GM23338 (cell line): Measurements from ENCODE around the gene GCLM. TPM values are rescaled to one million over a fixed set of nuclear protein-coding genes. Genes with fewer than 3 reads are reported as not detected.

ENCODE experiments used
- ATAC-seq: fragments of 200-7000 bp; cut with Tn5 transposase; 3 replicates; pipeline ENCODE4 v1.9.1; 2020
- DNase-seq: peaks from one replicate; pipeline ENCODE4 v3.0.0-alpha.2; 2015; ENCODE audit warnings: low spot score
- H2AFZ ChIP-seq: fragments of 200-600 bp; sonication (generic); 2 replicates; pipeline ENCODE4 v1.8.0; 2016; ENCODE audit warnings: antibody characterized with exemption, mild to moderate bottlenecking, moderate library complexity
- H3F3A ChIP-seq: fragments of 200-600 bp; sonication (generic); replicated peaks from 2 replicates; pipeline ENCODE4 v1.8.0; 2017; ENCODE audit warnings: antibody characterized with exemption, mixed run types, low read depth
- H3K27ac ChIP-seq: fragments of 200-600 bp; sonication (generic); 2 replicates; pipeline ENCODE4 v1.6.1; 2016; ENCODE audit warnings: low read depth
- H3K27me3 ChIP-seq: fragments of 200-600 bp; sonication (generic); 2 replicates; pipeline ENCODE4 v1.8.0; 2016; ENCODE audit warnings: mild to moderate bottlenecking, mixed run types, moderate library complexity; ENCODE audit not compliant: insufficient read depth
- H3K36me3 ChIP-seq: fragments of 200-600 bp; sonication (generic); 2 replicates; pipeline ENCODE4 v1.8.0; 2016; ENCODE audit warnings: mild to moderate bottlenecking; ENCODE audit not compliant: insufficient read depth
- H3K4me1 ChIP-seq: fragments of 200-600 bp; sonication (generic); 2 replicates; pipeline ENCODE4 v1.8.0; 2016; ENCODE audit warnings: mild to moderate bottlenecking, moderate library complexity; ENCODE audit not compliant: insufficient read depth
- H3K4me2 ChIP-seq: fragments of 200-600 bp; sonication (generic); 2 replicates; pipeline ENCODE4 v1.7.1; 2017; ENCODE audit warnings: mixed run types
- H3K4me3 ChIP-seq: fragments of 200-600 bp; sonication (generic); 2 replicates; pipeline ENCODE4 v1.6.1; 2016; ENCODE audit warnings: mixed run types
- H3K79me2 ChIP-seq: fragments of 200-600 bp; sonication (generic); replicated peaks from 2 replicates; pipeline ENCODE4 v1.8.0; 2017; ENCODE audit warnings: mild to moderate bottlenecking; ENCODE audit not compliant: insufficient read depth
- H3K9me2 ChIP-seq: fragments of 200-600 bp; sonication (generic); 2 replicates; pipeline ENCODE4 v1.8.0; 2017; ENCODE audit not compliant: insufficient read depth
- H4K20me1 ChIP-seq: fragments of 200-600 bp; sonication (generic); replicated peaks from 2 replicates; pipeline ENCODE4 v1.8.0; 2017; ENCODE audit warnings: mild to moderate bottlenecking; ENCODE audit not compliant: insufficient read depth
- H3K27ac Mint-ChIP-seq: 2 replicates; pipeline ENCODE4 v1.8.0; 2020; ENCODE audit warnings: inconsistent platforms, mild to moderate bottlenecking, moderate library complexity, mixed read lengths
- H3K27me3 Mint-ChIP-seq: 3 replicates; pipeline ENCODE4 v1.8.0; 2022; ENCODE audit warnings: low read depth, mild to moderate bottlenecking, moderate library complexity, mixed read lengths, inconsistent platforms; ENCODE audit not compliant: insufficient read depth, poor library complexity
- H3K36me3 Mint-ChIP-seq: 3 replicates; pipeline ENCODE4 v1.8.0; 2021; ENCODE audit warnings: low read depth, mild to moderate bottlenecking, inconsistent platforms, moderate library complexity, mixed read lengths
- H3K4me1 Mint-ChIP-seq: 3 replicates; pipeline ENCODE4 v1.8.0; 2020; ENCODE audit warnings: mild to moderate bottlenecking, inconsistent platforms, mixed read lengths
- H3K4me3 Mint-ChIP-seq: 3 replicates; pipeline ENCODE4 v1.8.0; 2021; ENCODE audit warnings: moderate library complexity, mild to moderate bottlenecking, inconsistent platforms, mixed read lengths
- H3K9me3 Mint-ChIP-seq: 3 replicates; pipeline ENCODE4 v1.8.0; 2020; ENCODE audit warnings: moderate library complexity, mild to moderate bottlenecking, inconsistent platforms, mixed read lengths
- CREB1 ChIP-seq: fragments of 250-450 bp; sonication (Bioruptor Pico); IDR thresholded peaks from 2 replicates; pipeline ENCODE4 v1.5.0; 2020; ENCODE audit warnings: low read depth, mild to moderate bottlenecking, moderate library complexity
- EZH2 ChIP-seq: fragments of 200-600 bp; sonication (generic); IDR thresholded peaks from one replicate; pipeline ENCODE4 v1.8.0; 2017; ENCODE audit warnings: antibody characterized with exemption, mild to moderate bottlenecking, low read depth; ENCODE audit not compliant: unreplicated experiment
- EZH2phosphoT487 ChIP-seq: fragments of 200-600 bp; sonication (generic); IDR thresholded peaks from one replicate; pipeline ENCODE4 v1.8.1; 2018; ENCODE audit warnings: antibody characterized with exemption; ENCODE audit not compliant: unreplicated experiment
- JUNB ChIP-seq: IDR thresholded peaks from one replicate; pipeline ENCODE4 v1.6.1; 2016; ENCODE audit warnings: antibody characterized with exemption; ENCODE audit not compliant: unreplicated experiment
- POLR2AphosphoS5 ChIP-seq: IDR thresholded peaks from 2 replicates; pipeline ENCODE4 v1.6.1; 2016; ENCODE audit warnings: antibody characterized with exemption, low read depth
- STAT1 ChIP-seq: IDR thresholded peaks from one replicate; pipeline ENCODE4 v1.6.1; 2016; ENCODE audit warnings: antibody characterized with exemption; ENCODE audit not compliant: unreplicated experiment
- ZNF114 ChIP-seq: fragments of 250-450 bp; sonication (Bioruptor Pico); IDR thresholded peaks from 2 replicates; pipeline ENCODE4 v1.5.0; 2020; ENCODE audit warnings: mild to moderate bottlenecking, moderate library complexity
- ZNF331 ChIP-seq: fragments of 250-450 bp; sonication (Bioruptor Pico); IDR thresholded peaks from 2 replicates; pipeline ENCODE4 v1.5.0; 2020; ENCODE audit warnings: low read depth, mild to moderate bottlenecking, moderate library complexity
- polyA plus RNA-seq: library from polyadenylated mRNA; unstranded; fragments of >200 nt; fragmentation: Nextera tagmentation; extraction: Ambion mirVana; gene quantifications from 2 replicates; pipeline ENCODE4 v1.2.1, GENCODE V29; 2016
- total RNA-seq: library from RNA; depleted of rRNA; stranded (reverse); fragments of >200 nt; shearing (Covaris generic); gene quantifications from 2 replicates; pipeline ENCODE4 v1.2.3, GENCODE V29; 2014
- TF ChIP-seq, protein P1 (sequence below), 2 experiments: fragments of 200-600 bp in 1 of 2; sonication (generic) in 1 of 2; conservative IDR thresholded peaks; 2 replicates each; pipeline versions ENCODE4 v1.5.1 to v1.6.1; 2016 to 2017; ENCODE audit warnings: antibody characterized with exemption in 2 of 2, low read depth in 2 of 2, mild to moderate bottlenecking in 2 of 2, moderate library complexity in 1 of 2
- TF ChIP-seq, protein P2 (sequence below): IDR thresholded peaks from one replicate; pipeline ENCODE4 v1.6.1; 2018; ENCODE audit warnings: antibody characterized with exemption; ENCODE audit not compliant: unreplicated experiment
- TF ChIP-seq, protein P3 (sequence below): IDR thresholded peaks from 2 replicates; pipeline ENCODE4 v1.6.1; 2016; ENCODE audit warnings: antibody characterized with exemption

Gene GCLM
- total and polyA plus RNA-seq, 2 experiments from 2014 or later, result 10.4 to 12.8 TPM

DNA sequence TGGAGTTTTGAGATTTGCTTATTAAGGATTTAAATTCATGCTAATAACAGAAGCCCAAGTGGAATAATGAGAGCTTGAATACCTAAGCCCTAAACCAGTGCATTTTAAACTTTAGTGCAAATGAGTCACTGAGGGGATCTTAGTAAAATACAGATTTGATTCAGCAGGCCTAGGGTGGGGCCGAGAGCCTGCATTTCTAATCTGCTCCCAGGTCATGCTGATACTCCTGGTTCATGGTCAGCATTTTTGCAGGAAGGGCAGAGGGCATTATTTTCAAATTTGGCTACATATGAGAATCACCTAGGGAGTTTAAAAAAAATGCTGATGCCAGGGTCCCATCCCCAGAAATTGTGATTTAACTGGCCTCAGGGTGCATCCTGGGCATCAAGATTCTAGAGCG lies 69.5 kb downstream of the GCLM start:
- DNase-seq (no peak), ATAC-seq (no peak)
- Mint-ChIP-seq H3K36me3 (peaks cover 30% of the 10 kb centered on the region), H3K4me1 (peaks cover 16% of the 10 kb centered on the region), H3K27me3 (peaks cover 1% of the 10 kb centered on the region), H3K27ac (no peak overlapping the region), H3K9me3 (peaks cover 17% of the 10 kb centered on the region), H3K4me3 (no peak overlapping the region)
- Histone ChIP-seq H3K9me2 (peaks cover 9% of the 10 kb centered on the region), H3K79me2 (no peaks in the 10 kb centered on the region), H3K27ac (no peak overlapping the region), H3K4me3 (no peak overlapping the region), H3K36me3 (no peaks in the 10 kb centered on the region), H2AFZ (no peak overlapping the region), H3K4me2 (no peak overlapping the region), H3F3A (peaks cover under 1% of the 10 kb centered on the region; the same call in 1 of the 2 replicates), H3K27me3 (no peaks in the 10 kb centered on the region), H4K20me1 (no peaks in the 10 kb centered on the region), H3K4me1 (no peaks in the 10 kb centered on the region)
- TF ChIP-seq CREB1 (CRISPR knock-in tag), result no peak
- TF ChIP-seq, protein P1, sequence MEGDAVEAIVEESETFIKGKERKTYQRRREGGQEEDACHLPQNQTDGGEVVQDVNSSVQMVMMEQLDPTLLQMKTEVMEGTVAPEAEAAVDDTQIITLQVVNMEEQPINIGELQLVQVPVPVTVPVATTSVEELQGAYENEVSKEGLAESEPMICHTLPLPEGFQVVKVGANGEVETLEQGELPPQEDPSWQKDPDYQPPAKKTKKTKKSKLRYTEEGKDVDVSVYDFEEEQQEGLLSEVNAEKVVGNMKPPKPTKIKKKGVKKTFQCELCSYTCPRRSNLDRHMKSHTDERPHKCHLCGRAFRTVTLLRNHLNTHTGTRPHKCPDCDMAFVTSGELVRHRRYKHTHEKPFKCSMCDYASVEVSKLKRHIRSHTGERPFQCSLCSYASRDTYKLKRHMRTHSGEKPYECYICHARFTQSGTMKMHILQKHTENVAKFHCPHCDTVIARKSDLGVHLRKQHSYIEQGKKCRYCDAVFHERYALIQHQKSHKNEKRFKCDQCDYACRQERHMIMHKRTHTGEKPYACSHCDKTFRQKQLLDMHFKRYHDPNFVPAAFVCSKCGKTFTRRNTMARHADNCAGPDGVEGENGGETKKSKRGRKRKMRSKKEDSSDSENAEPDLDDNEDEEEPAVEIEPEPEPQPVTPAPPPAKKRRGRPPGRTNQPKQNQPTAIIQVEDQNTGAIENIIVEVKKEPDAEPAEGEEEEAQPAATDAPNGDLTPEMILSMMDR (conservative IDR thresholded peaks at IDR 0.05; ENCODE audit: low read depth in 2 of 2), result no peak
- no peak for TF ChIP-seq STAT1
- TF ChIP-seq EZH2, result no peak
- no peak for TF ChIP-seq ZNF114 (CRISPR knock-in tag)
- TF ChIP-seq, protein P2, sequence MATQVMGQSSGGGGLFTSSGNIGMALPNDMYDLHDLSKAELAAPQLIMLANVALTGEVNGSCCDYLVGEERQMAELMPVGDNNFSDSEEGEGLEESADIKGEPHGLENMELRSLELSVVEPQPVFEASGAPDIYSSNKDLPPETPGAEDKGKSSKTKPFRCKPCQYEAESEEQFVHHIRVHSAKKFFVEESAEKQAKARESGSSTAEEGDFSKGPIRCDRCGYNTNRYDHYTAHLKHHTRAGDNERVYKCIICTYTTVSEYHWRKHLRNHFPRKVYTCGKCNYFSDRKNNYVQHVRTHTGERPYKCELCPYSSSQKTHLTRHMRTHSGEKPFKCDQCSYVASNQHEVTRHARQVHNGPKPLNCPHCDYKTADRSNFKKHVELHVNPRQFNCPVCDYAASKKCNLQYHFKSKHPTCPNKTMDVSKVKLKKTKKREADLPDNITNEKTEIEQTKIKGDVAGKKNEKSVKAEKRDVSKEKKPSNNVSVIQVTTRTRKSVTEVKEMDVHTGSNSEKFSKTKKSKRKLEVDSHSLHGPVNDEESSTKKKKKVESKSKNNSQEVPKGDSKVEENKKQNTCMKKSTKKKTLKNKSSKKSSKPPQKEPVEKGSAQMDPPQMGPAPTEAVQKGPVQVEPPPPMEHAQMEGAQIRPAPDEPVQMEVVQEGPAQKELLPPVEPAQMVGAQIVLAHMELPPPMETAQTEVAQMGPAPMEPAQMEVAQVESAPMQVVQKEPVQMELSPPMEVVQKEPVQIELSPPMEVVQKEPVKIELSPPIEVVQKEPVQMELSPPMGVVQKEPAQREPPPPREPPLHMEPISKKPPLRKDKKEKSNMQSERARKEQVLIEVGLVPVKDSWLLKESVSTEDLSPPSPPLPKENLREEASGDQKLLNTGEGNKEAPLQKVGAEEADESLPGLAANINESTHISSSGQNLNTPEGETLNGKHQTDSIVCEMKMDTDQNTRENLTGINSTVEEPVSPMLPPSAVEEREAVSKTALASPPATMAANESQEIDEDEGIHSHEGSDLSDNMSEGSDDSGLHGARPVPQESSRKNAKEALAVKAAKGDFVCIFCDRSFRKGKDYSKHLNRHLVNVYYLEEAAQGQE, result no peak
- TF ChIP-seq ZNF331, result no peak
- TF ChIP-seq JUNB, result no peak
- no peak for TF ChIP-seq EZH2phosphoT487
- TF ChIP-seq POLR2AphosphoS5, result no peak
- TF ChIP-seq, protein P3, sequence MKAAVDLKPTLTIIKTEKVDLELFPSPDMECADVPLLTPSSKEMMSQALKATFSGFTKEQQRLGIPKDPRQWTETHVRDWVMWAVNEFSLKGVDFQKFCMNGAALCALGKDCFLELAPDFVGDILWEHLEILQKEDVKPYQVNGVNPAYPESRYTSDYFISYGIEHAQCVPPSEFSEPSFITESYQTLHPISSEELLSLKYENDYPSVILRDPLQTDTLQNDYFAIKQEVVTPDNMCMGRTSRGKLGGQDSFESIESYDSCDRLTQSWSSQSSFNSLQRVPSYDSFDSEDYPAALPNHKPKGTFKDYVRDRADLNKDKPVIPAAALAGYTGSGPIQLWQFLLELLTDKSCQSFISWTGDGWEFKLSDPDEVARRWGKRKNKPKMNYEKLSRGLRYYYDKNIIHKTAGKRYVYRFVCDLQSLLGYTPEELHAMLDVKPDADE, result no peak
